HG02943 (cell line): ENCODE data around the gene SMIM41.

Experiments used
- ATAC-seq: cut with Tn5 transposase; IDR thresholded peaks from one replicate; pipeline ENCODE4 v1.9.1; 2021; ENCODE audit warnings: mild to moderate bottlenecking, low read depth, moderate library complexity; ENCODE audit not compliant: unreplicated experiment

The SMIM41 gene

GRCh38 chr12:52079576-52080402, at the start of gene SMIM41:
SMIM41 (plus strand) TSS chr12:52079704; CDS start chr12:52079780, 76 bp downstream.
- ATAC-seq = no peak

- ATAC-seq = no peak
These were observed 47.1 kb upstream of the SMIM41 start for GRCh38 chr12:52032446-52032803.

GRCh38 chr12:52032804-52033445, 46.6 kb upstream of the SMIM41 start:
- peak; percentile 90 for ATAC-seq

- ATAC-seq = no peak
These were observed 45.9 kb upstream of the SMIM41 start for GRCh38 chr12:52033446-52034140.

- ATAC-seq = no peak
These were observed 44.3 kb upstream of the SMIM41 start for GRCh38 chr12:52035190-52035589.

- ATAC-seq = no peak
These were observed 43.6 kb upstream of the SMIM41 start for GRCh38 chr12:52035926-52036325.

- no peak for ATAC-seq
These were observed 42.8 kb upstream of the SMIM41 start for GRCh38 chr12:52036587-52037171.

- no peak for ATAC-seq
These were observed 42.1 kb upstream of the SMIM41 start for GRCh38 chr12:52037248-52037861.

- no peak for ATAC-seq
These were observed 41.1 kb upstream of the SMIM41 start for GRCh38 chr12:52038447-52038846.

- no peak for ATAC-seq
These were observed 38.5 kb upstream of the SMIM41 start for GRCh38 chr12:52041035-52041434.

GRCh38 chr12:52041695-52042123, 37.8 kb upstream of the SMIM41 start:
- ATAC-seq = no peak

- no peak for ATAC-seq
These were observed 36.7 kb upstream of the SMIM41 start for GRCh38 chr12:52042706-52043385.

- no peak for ATAC-seq
These were observed 35.9 kb upstream of the SMIM41 start for GRCh38 chr12:52043386-52044212.

- ATAC-seq = no peak
These were observed 35.1 kb upstream of the SMIM41 start for GRCh38 chr12:52044292-52044983.

- no peak for ATAC-seq
These were observed 33.7 kb upstream of the SMIM41 start for GRCh38 chr12:52045794-52046199.

- ATAC-seq = no peak
These were observed 32.6 kb upstream of the SMIM41 start for GRCh38 chr12:52046859-52047258.

GRCh38 chr12:52049286-52049685, 30.2 kb upstream of the SMIM41 start:
- ATAC-seq = no peak

- no peak for ATAC-seq
These were observed 29.8 kb upstream of the SMIM41 start for GRCh38 chr12:52049688-52050087.
